Mesenchymal stem cell (in vitro differentiated cells and primary cell): ENCODE measurements around the gene TSPAN13.

Experiments used
- DNase-seq: peaks from one replicate; pipeline ENCODE4 v3.0.0-alpha.2; 2013
- H2AFZ ChIP-seq: one replicate; pipeline ENCODE4 v1.6.1; 2013; ENCODE audit warnings: low read depth, mild to moderate bottlenecking, control low read depth, inconsistent platforms, low read length, moderate library complexity
- H2AK5ac ChIP-seq: 2 replicates; pipeline ENCODE4 v1.6.1; 2013; ENCODE audit warnings: low read length, moderate library complexity, mild to moderate bottlenecking, inconsistent platforms; ENCODE audit not compliant: severe bottlenecking
- H2BK120ac ChIP-seq: one replicate; pipeline ENCODE4 v1.6.1; 2013; ENCODE audit warnings: low read depth, mild to moderate bottlenecking, inconsistent platforms, low read length, moderate library complexity
- H2BK12ac ChIP-seq, 2 experiments: one replicate each; pipeline ENCODE4 v1.6.1; 2013; ENCODE audit warnings: inconsistent platforms in 2 of 2, low read length in 2 of 2, mild to moderate bottlenecking in 2 of 2, moderate library complexity in 2 of 2, control low read depth in 1 of 2
- H2BK15ac ChIP-seq: one replicate; pipeline ENCODE4 v1.6.1; 2013; ENCODE audit warnings: mild to moderate bottlenecking, low read depth, inconsistent platforms; ENCODE audit not compliant: poor library complexity, severe bottlenecking
- H2BK5ac ChIP-seq: 2 replicates; pipeline ENCODE4 v1.6.1; 2013; ENCODE audit warnings: low read depth, mild to moderate bottlenecking, low read length, control low read depth, inconsistent platforms; ENCODE audit not compliant: poor library complexity, severe bottlenecking
- H3K14ac ChIP-seq, 2 experiments: one replicate each; pipeline ENCODE4 v1.6.1; 2013; ENCODE audit warnings: inconsistent platforms in 2 of 2, low read length in 2 of 2, control low read depth in 1 of 2, mild to moderate bottlenecking in 1 of 2, moderate library complexity in 1 of 2
- H3K18ac ChIP-seq, 2 experiments: one replicate each; pipeline ENCODE4 v1.6.1; 2013; ENCODE audit warnings: inconsistent platforms in 2 of 2, low read length in 2 of 2, control low read depth in 1 of 2, low read depth in 1 of 2, mild to moderate bottlenecking in 1 of 2
- H3K23ac ChIP-seq, 2 experiments: one replicate each; pipeline ENCODE4 v1.6.1; 2013; ENCODE audit warnings: inconsistent platforms in 2 of 2, low read length in 2 of 2, mild to moderate bottlenecking in 2 of 2, moderate library complexity in 2 of 2, control low read depth in 1 of 2
- H3K27ac ChIP-seq: 2 replicates; pipeline ENCODE4 v1.5.1; 2013; ENCODE audit warnings: mild to moderate bottlenecking, moderate library complexity, low read length, control low read depth, inconsistent platforms; ENCODE audit not compliant: poor library complexity, severe bottlenecking
- H3K27me3 ChIP-seq, 2 experiments: 2 replicates each; pipeline versions ENCODE4 v1.6.1 to v1.7.0; 2013; ENCODE audit warnings: low read length in 2 of 2, mild to moderate bottlenecking in 2 of 2, moderate library complexity in 2 of 2, control low read depth in 1 of 2, inconsistent platforms in 1 of 2; ENCODE audit not compliant: control insufficient read depth in 1 of 2, insufficient read depth in 1 of 2
- H3K36me3 ChIP-seq, 2 experiments: 2 replicates each; pipeline versions ENCODE4 v1.6.1 to v1.7.0; 2013; ENCODE audit warnings: low read length in 2 of 2, control low read depth in 1 of 2, inconsistent platforms in 1 of 2, low read depth in 1 of 2, mild to moderate bottlenecking in 1 of 2; ENCODE audit not compliant: insufficient read depth in 2 of 2, control insufficient read depth in 1 of 2
- H3K4ac ChIP-seq, 2 experiments: one replicate each; pipeline ENCODE4 v1.6.1; 2013; ENCODE audit warnings: inconsistent platforms in 2 of 2, low read length in 2 of 2, mild to moderate bottlenecking in 2 of 2, moderate library complexity in 2 of 2, control low read depth in 1 of 2, low read depth in 1 of 2
- H3K4me1 ChIP-seq: 2 replicates; pipeline ENCODE4 v1.6.1; 2013; ENCODE audit warnings: low read depth, low read length, control low read depth; ENCODE audit not compliant: control insufficient read depth, insufficient read depth
- H3K4me2 ChIP-seq: 2 replicates; pipeline ENCODE4 v1.6.1; 2013; ENCODE audit warnings: low read length, mild to moderate bottlenecking, inconsistent platforms; ENCODE audit not compliant: poor library complexity, severe bottlenecking
- H3K4me3 ChIP-seq, 2 experiments: 2 replicates each; pipeline versions ENCODE4 v1.5.1 to v1.7.0; 2013; ENCODE audit warnings: low read length in 2 of 2, mild to moderate bottlenecking in 2 of 2, control low read depth in 1 of 2, low read depth in 1 of 2; ENCODE audit not compliant: insufficient read depth in 1 of 2
- H3K79me1 ChIP-seq: replicated peaks from 2 replicates; pipeline ENCODE4 v1.6.1; 2013; ENCODE audit warnings: mild to moderate bottlenecking, control low read depth, low read length, inconsistent platforms; ENCODE audit not compliant: poor library complexity, severe bottlenecking
- H3K9ac ChIP-seq: 2 replicates; pipeline ENCODE4 v1.7.0; 2013; ENCODE audit warnings: mild to moderate bottlenecking, low read length, moderate library complexity
- H3K9me3 ChIP-seq: 2 replicates; pipeline ENCODE4 v1.7.0; 2013; ENCODE audit warnings: mild to moderate bottlenecking, low read length; ENCODE audit not compliant: control insufficient read depth
- H4K8ac ChIP-seq: one replicate; pipeline ENCODE4 v1.6.1; 2013; ENCODE audit warnings: inconsistent platforms, mild to moderate bottlenecking, low read length, moderate library complexity
- H4K91ac ChIP-seq: one replicate; pipeline ENCODE4 v1.6.1; 2013; ENCODE audit warnings: mild to moderate bottlenecking, low read length, inconsistent platforms
- WGBS: methylation state at CpG from one replicate; pipeline ENCODE4 v1.1.7; 2013; ENCODE audit warnings: mixed read lengths; 5-methylcytosine and 5-hydroxymethylcytosine counted together

The TSPAN13 gene

GRCh38 chr7:16747102-16747501 lies 6.5 kb upstream of the TSPAN13 start:
- H3K79me1 ChIP-seq = no peaks in the 10 kb centered on the region
- H3K4me1 ChIP-seq = no peaks in the 10 kb centered on the region
- no peaks in the 10 kb centered on the region for H3K36me3 ChIP-seq
- no peak overlapping the region for H2AFZ ChIP-seq
- no peak overlapping the region for H4K8ac ChIP-seq
- no peak overlapping the region for H4K91ac ChIP-seq
- no peak overlapping the region for H2BK5ac ChIP-seq
- H3K9ac ChIP-seq = no peak overlapping the region
- peak overlapping the region in 1 of 2 experiments; percentile 48 for H3K18ac ChIP-seq
- H2AK5ac ChIP-seq = no peak overlapping the region
- H3K4me2 ChIP-seq = no peak overlapping the region
- H2BK120ac ChIP-seq = no peak overlapping the region
- H3K23ac ChIP-seq = no peak overlapping the region
- no peak overlapping the region for H3K4ac ChIP-seq
- H3K27ac ChIP-seq = no peak overlapping the region
- peak overlapping the region in 1 of 2 experiments; percentile 21 for H2BK12ac ChIP-seq
- no peaks in the 10 kb centered on the region for H3K9me3 ChIP-seq
- WGBS = 84% methylated on average over 1 of the region's 1 CpG
- H3K27me3 ChIP-seq = no peaks in the 10 kb centered on the region
- no peak for DNase-seq
- peak overlapping the region in 1 of 2 experiments; percentile 55 for H3K14ac ChIP-seq
- no peak overlapping the region for H3K4me3 ChIP-seq
- H2BK15ac ChIP-seq = no peak overlapping the region

- Histone ChIP-seq H3K27me3 (peaks cover 0 to 4% of the 10 kb centered on the region in 2 experiments), H2AFZ (peak overlapping the region; percentile 95), H4K8ac (peak overlapping the region; percentile 74), H3K4me2 (peak overlapping the region; percentile 98), H3K4me1 (peaks cover 2% of the 10 kb centered on the region), H3K4me3 (peak overlapping the region; percentile 78 to 88), H2AK5ac (no peak overlapping the region), H3K9ac (no peak overlapping the region), H3K23ac (peak overlapping the region in 1 of 2 experiments; percentile 68), H3K4ac (no peak overlapping the region), H3K18ac (peak overlapping the region in 1 of 2 experiments; percentile 84), H2BK120ac (no peak overlapping the region), H3K36me3 (no peaks in the 10 kb centered on the region), H3K79me1 (peaks cover 3% of the 10 kb centered on the region), H2BK5ac (no peak overlapping the region), H4K91ac (no peak overlapping the region), H3K9me3 (no peaks in the 10 kb centered on the region), H2BK12ac (peak overlapping the region in 1 of 2 experiments; percentile 45), H3K27ac (no peak overlapping the region), H2BK15ac (peak overlapping the region; percentile 16), H3K14ac (peak overlapping the region in 1 of 2 experiments; percentile 86)
- peak; percentile 56 for DNase-seq
- WGBS = 2% methylated on average over 54 of the region's 58 CpGs
These were observed 639 bp downstream of the TSPAN13 start for GRCh38 chr7:16753932-16754855.

- H3K4me2 ChIP-seq = peak overlapping the region; percentile 98
- no peak overlapping the region for H3K9ac ChIP-seq
- H3K9me3 ChIP-seq = no peaks in the 10 kb centered on the region
- H2AFZ ChIP-seq = no peak overlapping the region
- 78% methylated on average over 5 of the region's 6 CpGs for WGBS
- H3K79me1 ChIP-seq = peaks cover 5% of the 10 kb centered on the region
- H3K14ac ChIP-seq = no peak overlapping the region
- H2BK12ac ChIP-seq = no peak overlapping the region
- no peaks in the 10 kb centered on the region for H3K36me3 ChIP-seq
- H2AK5ac ChIP-seq = no peak overlapping the region
- no peak overlapping the region for H2BK120ac ChIP-seq
- H3K4me1 ChIP-seq = peaks cover 2% of the 10 kb centered on the region
- DNase-seq = peak; percentile 11
- no peak overlapping the region for H3K23ac ChIP-seq
- H4K8ac ChIP-seq = no peak overlapping the region
- peak overlapping the region; percentile 16 for H2BK15ac ChIP-seq
- H3K4me3 ChIP-seq = no peak overlapping the region
- H2BK5ac ChIP-seq = no peak overlapping the region
- H3K18ac ChIP-seq = no peak overlapping the region
- peak overlapping the region; percentile 25 for H3K27ac ChIP-seq
- H4K91ac ChIP-seq = no peak overlapping the region
- H3K4ac ChIP-seq = peak overlapping the region in 1 of 2 experiments; percentile 14
- H3K27me3 ChIP-seq = peaks cover 0 to 4% of the 10 kb centered on the region in 2 experiments
These were observed 1.3 kb downstream of the TSPAN13 start for GRCh38 chr7:16754856-16755317.

- Histone ChIP-seq H4K91ac (no peak overlapping the region), H2AK5ac (no peak overlapping the region)
These were observed 1.8 kb downstream of the TSPAN13 start for GRCh38 chr7:16755397-16755796.

More at GRCh38 chr7:16755397-16755796, 1.8 kb downstream of the TSPAN13 start:
- H2AFZ ChIP-seq = no peak overlapping the region
- no peak overlapping the region for H2BK5ac ChIP-seq
- H4K8ac ChIP-seq = no peak overlapping the region
- H3K27ac ChIP-seq = no peak overlapping the region
- H3K4me2 ChIP-seq = no peak overlapping the region
- no peak overlapping the region for H3K14ac ChIP-seq
- peaks cover 2% of the 10 kb centered on the region for H3K4me1 ChIP-seq
- H3K27me3 ChIP-seq = peaks cover 0 to 4% of the 10 kb centered on the region in 2 experiments
- no peak overlapping the region for H2BK120ac ChIP-seq
- no peak overlapping the region for H3K4me3 ChIP-seq
- H3K4ac ChIP-seq = no peak overlapping the region
- peak; percentile 11 for DNase-seq
- H3K36me3 ChIP-seq = no peaks in the 10 kb centered on the region
- H3K18ac ChIP-seq = no peak overlapping the region
- no peak overlapping the region for H2BK15ac ChIP-seq
- no peak overlapping the region for H3K9ac ChIP-seq
- no peak overlapping the region for H3K23ac ChIP-seq
- H2BK12ac ChIP-seq = no peak overlapping the region
- H3K9me3 ChIP-seq = no peaks in the 10 kb centered on the region
- peaks cover 5% of the 10 kb centered on the region for H3K79me1 ChIP-seq
